A673 (cell line): ENCODE results near the gene RASIP1.

Source experiments
- CTCF ChIP-seq: fragments of 300-800, 200-600 bp; sonication (generic); conservative IDR thresholded peaks from 2 replicates; pipeline ENCODE4 v1.5.1; 2017; ENCODE audit warnings: low read depth, mild to moderate bottlenecking, antibody characterized with exemption, low read length, moderate library complexity, mixed read lengths
- EZH2 ChIP-seq: fragments of 200-600 bp; sonication (generic); IDR thresholded peaks from 2 replicates; pipeline ENCODE4 v1.6.1; 2017; ENCODE audit warnings: borderline replicate concordance, low read depth, mild to moderate bottlenecking, mixed read lengths, antibody characterized with exemption, low read length; ENCODE audit not compliant: poor library complexity, severe bottlenecking

DNA sequence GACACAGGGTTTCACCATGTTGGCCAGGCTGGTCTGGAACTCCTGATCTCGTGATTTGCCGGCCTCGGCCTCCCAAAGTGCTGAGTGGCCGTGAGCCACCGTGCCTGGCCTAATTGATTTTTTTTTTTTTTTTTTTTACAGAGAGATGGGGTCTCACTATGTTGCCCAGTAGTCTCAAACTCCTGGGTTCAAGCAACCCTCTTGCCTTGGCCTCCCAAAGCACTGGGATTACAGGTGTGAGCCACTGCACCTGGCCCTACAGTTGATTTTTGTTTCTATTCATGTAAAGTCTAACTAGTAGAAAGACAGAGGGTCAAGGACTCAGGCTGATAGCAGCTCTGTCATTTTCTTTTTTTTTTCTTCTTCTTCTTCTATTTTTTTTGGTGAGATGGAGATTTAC, 36.7 kb upstream of the RASIP1 start:
- TF ChIP-seq CTCF (no peak), EZH2 (no peak)
